Neutrophil (primary cell): ENCODE data around the gene SEL1L.

Experiments used
- H3K27ac ChIP-seq: fragments of 200-600 bp; sonication (generic); 2 replicates; pipeline ENCODE4 v1.5.1; 2016; ENCODE audit warnings: mild to moderate bottlenecking, moderate library complexity
- H3K27me3 ChIP-seq: fragments of 200-600 bp; sonication (generic); 2 replicates; pipeline ENCODE4 v1.6.0; 2016; ENCODE audit warnings: mild to moderate bottlenecking
- H3K36me3 ChIP-seq: fragments of 200-600 bp; sonication (generic); 2 replicates; pipeline ENCODE4 v1.5.1; 2017
- H3K4me1 ChIP-seq, 2 experiments: fragments of 200-600 bp in 1 of 2; sonication (generic) in 1 of 2; 1 replicate in 1 of 2; 2 replicates in 1 of 2; pipeline versions ENCODE4 v1.5.1 to v1.6.1; 2013 to 2016; ENCODE audit warnings: low read depth in 1 of 2, low read length in 1 of 2, mild to moderate bottlenecking in 1 of 2, moderate library complexity in 1 of 2; ENCODE audit not compliant: control insufficient read depth in 1 of 2, insufficient read depth in 1 of 2
- H3K4me3 ChIP-seq, 2 experiments: fragments of 200-600 bp in 1 of 2; sonication (generic) in 1 of 2; 1 replicate in 1 of 2; 2 replicates in 1 of 2; pipeline ENCODE4 v1.5.1; 2013 to 2016; ENCODE audit warnings: low read depth in 1 of 2, low read length in 1 of 2, mild to moderate bottlenecking in 1 of 2, moderate library complexity in 1 of 2
- H3K9me3 ChIP-seq: fragments of 200-600 bp; sonication (generic); 2 replicates; pipeline ENCODE4 v1.5.1; 2016
- TF ChIP-seq, protein P1 (sequence below): fragments of 200-600 bp; sonication (generic); IDR thresholded peaks from 2 replicates; pipeline ENCODE4 v1.5.1; 2016; ENCODE audit warnings: antibody characterized with exemption

The SEL1L gene

DNA sequence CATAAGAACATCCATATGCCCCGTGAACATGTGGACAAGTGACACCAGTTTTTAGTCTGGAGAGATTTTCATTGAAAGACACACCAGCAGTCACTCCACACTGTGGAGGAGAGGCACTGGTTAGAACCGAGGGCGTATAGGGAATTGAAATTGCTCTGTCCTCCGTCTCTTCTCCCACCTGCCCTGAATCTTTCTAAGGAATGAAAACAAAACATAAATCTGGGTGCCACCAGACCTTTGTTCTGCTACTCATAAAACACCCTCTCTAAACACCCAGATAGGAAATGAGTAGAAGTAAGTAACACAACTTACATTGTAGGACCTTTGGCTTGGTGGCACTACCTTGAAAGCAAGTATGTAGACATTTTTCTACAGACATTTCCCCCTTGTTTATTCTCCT is 96.4 kb downstream of the SEL1L start:
- Histone ChIP-seq H3K9me3 (no peaks in the 10 kb centered on the region), H3K27ac (no peak overlapping the region), H3K27me3 (peaks cover 100% of the 10 kb centered on the region), H3K36me3 (no peaks in the 10 kb centered on the region), H3K4me1 (peaks cover 16 to 20% of the 10 kb centered on the region in 2 experiments), H3K4me3 (no peak overlapping the region)
- TF ChIP-seq, protein P1, sequence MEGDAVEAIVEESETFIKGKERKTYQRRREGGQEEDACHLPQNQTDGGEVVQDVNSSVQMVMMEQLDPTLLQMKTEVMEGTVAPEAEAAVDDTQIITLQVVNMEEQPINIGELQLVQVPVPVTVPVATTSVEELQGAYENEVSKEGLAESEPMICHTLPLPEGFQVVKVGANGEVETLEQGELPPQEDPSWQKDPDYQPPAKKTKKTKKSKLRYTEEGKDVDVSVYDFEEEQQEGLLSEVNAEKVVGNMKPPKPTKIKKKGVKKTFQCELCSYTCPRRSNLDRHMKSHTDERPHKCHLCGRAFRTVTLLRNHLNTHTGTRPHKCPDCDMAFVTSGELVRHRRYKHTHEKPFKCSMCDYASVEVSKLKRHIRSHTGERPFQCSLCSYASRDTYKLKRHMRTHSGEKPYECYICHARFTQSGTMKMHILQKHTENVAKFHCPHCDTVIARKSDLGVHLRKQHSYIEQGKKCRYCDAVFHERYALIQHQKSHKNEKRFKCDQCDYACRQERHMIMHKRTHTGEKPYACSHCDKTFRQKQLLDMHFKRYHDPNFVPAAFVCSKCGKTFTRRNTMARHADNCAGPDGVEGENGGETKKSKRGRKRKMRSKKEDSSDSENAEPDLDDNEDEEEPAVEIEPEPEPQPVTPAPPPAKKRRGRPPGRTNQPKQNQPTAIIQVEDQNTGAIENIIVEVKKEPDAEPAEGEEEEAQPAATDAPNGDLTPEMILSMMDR: no peak

- peaks cover 16 to 20% of the 10 kb centered on the region in 2 experiments for H3K4me1 ChIP-seq
- H3K9me3 ChIP-seq: no peaks in the 10 kb centered on the region
- H3K27ac ChIP-seq: no peak overlapping the region
- peak overlapping the region; percentile 48 to 63 for H3K4me3 ChIP-seq
- H3K36me3 ChIP-seq: no peaks in the 10 kb centered on the region
- peaks cover 97% of the 10 kb centered on the region for H3K27me3 ChIP-seq
- TF ChIP-seq, protein P1: no peak
Observed at GRCh38 chr14:81436296-81437138, 97.1 kb downstream of the SEL1L start.

- peaks cover 16 to 20% of the 10 kb centered on the region in 2 experiments for H3K4me1 ChIP-seq
- no peaks in the 10 kb centered on the region for H3K36me3 ChIP-seq
- H3K4me3 ChIP-seq: peak overlapping the region; percentile 48 to 63
- H3K9me3 ChIP-seq: no peaks in the 10 kb centered on the region
- TF ChIP-seq, protein P1: no peak
- no peak overlapping the region for H3K27ac ChIP-seq
- peaks cover 88% of the 10 kb centered on the region for H3K27me3 ChIP-seq
Observed at GRCh38 chr14:81435391-81436295, 98.0 kb downstream of the SEL1L start.

DNA sequence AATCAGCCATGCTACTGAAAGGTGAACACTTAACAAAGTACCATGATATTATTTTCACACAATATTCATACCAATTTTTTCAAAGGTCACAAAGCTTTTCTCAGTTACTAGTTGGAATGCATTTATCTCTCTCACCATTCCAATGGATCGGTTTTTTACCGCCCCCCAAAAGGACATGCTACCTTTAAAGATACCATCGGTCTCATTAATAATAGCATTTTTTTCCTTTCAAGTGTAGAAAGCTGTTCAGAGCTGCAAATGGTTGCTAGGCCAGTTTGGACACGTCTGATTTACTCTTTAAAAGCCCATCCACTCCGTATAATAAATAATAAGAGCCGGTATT is 98.6 kb downstream of the SEL1L start:
- Histone ChIP-seq H3K4me3 (no peak overlapping the region), H3K27me3 (peaks cover 82% of the 10 kb centered on the region)

DNA sequence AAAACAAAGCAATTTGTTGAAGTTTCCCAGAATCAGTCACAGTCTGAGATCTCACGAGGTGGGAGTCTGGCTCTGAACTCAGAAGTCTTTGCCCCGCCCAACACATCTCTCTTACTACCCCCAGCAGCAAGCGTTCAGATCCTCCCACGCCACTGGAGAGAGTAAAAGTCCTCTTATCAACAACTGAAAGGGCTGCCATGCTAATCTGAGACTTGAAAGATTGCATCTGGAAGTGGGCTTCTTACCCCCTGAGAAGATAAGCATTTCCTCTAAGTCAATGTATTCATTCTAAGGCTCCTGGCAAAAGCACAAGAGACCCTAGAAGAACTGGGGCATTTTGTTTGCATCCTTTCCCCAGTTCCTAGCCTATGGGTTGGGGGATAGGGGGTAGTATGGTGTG is 99.4 kb downstream of the SEL1L start:
- Histone ChIP-seq H3K9me3 (no peaks in the 10 kb centered on the region), H3K27me3 (peaks cover 74% of the 10 kb centered on the region), H3K4me1 (peaks cover 16 to 20% of the 10 kb centered on the region in 2 experiments), H3K27ac (no peak overlapping the region), H3K36me3 (no peaks in the 10 kb centered on the region), H3K4me3 (no peak overlapping the region)
- TF ChIP-seq, protein P1: no peak

More for the DNA sequence above, 98.6 kb downstream of the SEL1L start:
- no peaks in the 10 kb centered on the region for H3K9me3 ChIP-seq
- H3K36me3 ChIP-seq: no peaks in the 10 kb centered on the region
- H3K4me1 ChIP-seq: peaks cover 16 to 20% of the 10 kb centered on the region in 2 experiments
- H3K27ac ChIP-seq: no peak overlapping the region
- TF ChIP-seq, protein P1: no peak
